Ishikawa (cell line): ENCODE results near the gene MAP4K4.

Source experiments
- CEBPB ChIP-seq: IDR thresholded peaks from 2 replicates; pipeline ENCODE4 v1.6.1; 2012
- CREB1 ChIP-seq: IDR thresholded peaks from 2 replicates; pipeline ENCODE4 v1.6.1; 2012; ENCODE audit warnings: low read depth
- EGR1 ChIP-seq: IDR thresholded peaks from 2 replicates; pipeline ENCODE4 v1.6.1; 2012
- EP300 ChIP-seq: IDR thresholded peaks from 2 replicates; pipeline ENCODE4 v1.6.1; 2012; ENCODE audit warnings: borderline replicate concordance
- FOXM1 ChIP-seq: IDR thresholded peaks from 2 replicates; pipeline ENCODE4 v1.6.1; 2012; ENCODE audit warnings: low read depth, borderline replicate concordance
- MAX ChIP-seq: IDR thresholded peaks from 2 replicates; pipeline ENCODE4 v1.6.1; 2012
- NFIC ChIP-seq: IDR thresholded peaks from 2 replicates; pipeline ENCODE4 v1.6.1; 2012
- RAD21 ChIP-seq: IDR thresholded peaks from 2 replicates; pipeline ENCODE4 v1.6.1; 2012; ENCODE audit warnings: low read depth
- REST ChIP-seq: IDR thresholded peaks from 2 replicates; pipeline ENCODE4 v1.6.1; 2012; ENCODE audit warnings: low read depth, mild to moderate bottlenecking
- TAF1 ChIP-seq: IDR thresholded peaks from 2 replicates; pipeline ENCODE4 v1.6.1; 2012; ENCODE audit warnings: low read depth, mild to moderate bottlenecking
- TCF12 ChIP-seq: IDR thresholded peaks from 2 replicates; pipeline ENCODE4 v1.6.1; 2012; ENCODE audit warnings: low read depth
- TEAD4 ChIP-seq: IDR thresholded peaks from 2 replicates; pipeline ENCODE4 v1.6.1; 2012
- YY1 ChIP-seq: IDR thresholded peaks from 2 replicates; pipeline ENCODE4 v1.6.1; 2012; ENCODE audit warnings: low read depth
- ZBTB7A ChIP-seq: IDR thresholded peaks from 2 replicates; pipeline ENCODE4 v1.6.1; 2012; ENCODE audit warnings: low read depth
- TF ChIP-seq, protein P1 (sequence below): IDR thresholded peaks from 2 replicates; pipeline ENCODE4 v1.6.1; 2012

The MAP4K4 gene

GRCh38 chr2:101803945-101804696 lies 106.6 kb downstream of the MAP4K4 start:
- TF ChIP-seq TCF12 = no peak
- TF ChIP-seq CEBPB = no peak
- TF ChIP-seq REST = no peak
- no peak for TF ChIP-seq FOXM1
- no peak for TF ChIP-seq MAX
- no peak for TF ChIP-seq RAD21
- no peak for TF ChIP-seq CREB1
- TF ChIP-seq TEAD4 = no peak
- no peak for TF ChIP-seq YY1
- TF ChIP-seq TAF1 = no peak
- TF ChIP-seq EP300 = no peak
- no peak for TF ChIP-seq EGR1

DNA sequence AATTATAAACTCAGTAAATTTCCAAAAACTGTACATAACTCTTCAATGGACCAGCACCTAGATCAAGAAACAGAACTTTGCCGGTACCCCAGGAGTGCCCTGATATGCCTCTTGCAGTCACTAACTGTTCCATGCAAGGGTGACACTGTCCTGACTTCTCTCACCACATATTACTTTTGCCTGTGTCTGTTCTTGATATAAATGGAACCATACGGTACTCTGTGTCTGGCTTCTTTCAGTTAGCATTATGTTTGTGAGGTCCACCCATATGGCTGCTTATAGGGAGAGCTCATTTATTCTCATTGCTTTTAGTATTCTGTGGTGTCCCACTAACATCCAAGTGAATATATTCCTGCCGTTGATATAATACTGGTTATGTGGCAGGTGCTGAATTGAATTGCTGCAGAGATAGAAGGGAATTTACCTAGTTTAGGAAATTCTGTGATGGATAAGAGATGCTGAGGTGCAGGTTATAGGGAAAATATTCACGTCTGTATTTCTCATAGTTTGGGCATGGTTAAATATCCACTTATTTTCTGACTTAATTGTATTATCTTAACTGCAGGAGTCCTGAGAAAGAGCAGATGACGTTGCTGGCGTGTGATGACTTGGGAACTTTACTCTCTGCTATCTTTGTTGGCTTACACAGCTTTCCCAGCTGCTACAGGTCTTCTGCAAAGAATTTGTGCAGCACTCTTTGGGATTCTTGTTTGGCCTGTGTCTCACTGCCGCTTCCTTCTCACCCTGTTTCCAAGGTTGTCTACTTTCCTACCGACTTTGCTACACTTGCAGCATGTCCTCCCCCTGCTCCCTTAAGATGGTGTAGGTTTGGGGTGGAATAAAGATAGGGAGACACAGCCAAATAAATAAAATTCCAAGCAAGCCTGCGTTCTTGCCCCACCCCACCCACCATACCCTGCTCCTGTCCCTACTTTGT lies 107.9 kb downstream of the MAP4K4 start:
- TF ChIP-seq TCF12 (no peak), EP300 (no peak), NFIC (no peak), RAD21 (no peak), FOXM1 (no peak), TAF1 (no peak), EGR1 (no peak), REST (no peak), YY1 (no peak), MAX (no peak), ZBTB7A (no peak), CEBPB (no peak), TEAD4 (no peak), CREB1 (no peak)
- TF ChIP-seq, protein P1, sequence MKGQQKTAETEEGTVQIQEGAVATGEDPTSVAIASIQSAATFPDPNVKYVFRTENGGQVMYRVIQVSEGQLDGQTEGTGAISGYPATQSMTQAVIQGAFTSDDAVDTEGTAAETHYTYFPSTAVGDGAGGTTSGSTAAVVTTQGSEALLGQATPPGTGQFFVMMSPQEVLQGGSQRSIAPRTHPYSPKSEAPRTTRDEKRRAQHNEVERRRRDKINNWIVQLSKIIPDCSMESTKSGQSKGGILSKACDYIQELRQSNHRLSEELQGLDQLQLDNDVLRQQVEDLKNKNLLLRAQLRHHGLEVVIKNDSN = no peak

DNA sequence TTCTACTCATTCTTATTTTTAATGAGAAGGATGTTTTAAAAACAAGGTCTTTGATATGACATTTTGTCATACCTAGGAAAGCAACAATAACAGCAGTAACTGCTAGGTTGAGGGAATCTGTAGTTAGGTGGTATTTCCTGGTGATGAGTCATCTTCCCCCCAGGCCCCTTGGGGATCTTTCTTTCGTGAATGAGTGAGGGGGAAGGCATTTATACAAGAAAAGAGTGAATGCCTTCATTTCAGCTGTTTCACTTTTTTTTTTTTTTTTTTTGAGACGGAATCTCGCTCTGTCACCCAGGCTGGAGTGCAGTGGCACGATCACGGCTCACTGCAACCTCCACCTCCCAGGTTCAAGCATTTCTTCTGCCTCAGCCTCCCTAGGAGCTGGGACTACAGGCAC lies 108.6 kb downstream of the MAP4K4 start:
- no peak for TF ChIP-seq CEBPB
- peak; percentile 40; the same call in 1 of the 2 replicates for TF ChIP-seq EP300
- peak; percentile 43 for TF ChIP-seq TEAD4

GRCh38 chr2:101806701-101807100 lies 109.2 kb downstream of the MAP4K4 start:
- no peak for TF ChIP-seq TCF12
- no peak for TF ChIP-seq RAD21

GRCh38 chr2:101807242-101807641 lies 109.7 kb downstream of the MAP4K4 start:
- TF ChIP-seq TAF1 (no peak), NFIC (no peak), RAD21 (no peak), EGR1 (no peak), TEAD4 (no peak), YY1 (no peak), FOXM1 (no peak), REST (no peak), TCF12 (no peak), ZBTB7A (no peak), CEBPB (no peak), CREB1 (no peak), MAX (no peak), EP300 (no peak)
- TF ChIP-seq, protein P1 = no peak
